T-helper 2 cell treated with Interferon-gamma antibody and Interleukin-4, amounts not matched to agents 5 μg/mL and 100 μg/mL, for 36 hours (primary cell): ENCODE results near the gene ELOVL5.
A peak's percentile ranks its signal among the peaks of the same experiment; 100 is the strongest.
"Not testable (repeated sequence)": the region's sequence is repeated elsewhere in the genome, so short reads cannot be mapped to it uniquely, and the experiment has no call there.

Source experiments
- DNase-seq: peaks from one replicate; pipeline ENCODE4 v3.0.0; 2021; ENCODE audit warnings: low spot score
- H3K27ac Mint-ChIP-seq: one replicate; pipeline ENCODE4 v1.8.0; 2021; ENCODE audit warnings: mild to moderate bottlenecking, mixed read lengths
- H3K27me3 Mint-ChIP-seq: one replicate; pipeline ENCODE4 v1.8.0; 2021; ENCODE audit warnings: low read depth, mixed read lengths
- H3K36me3 Mint-ChIP-seq: one replicate; pipeline ENCODE4 v1.8.0; 2021; ENCODE audit warnings: low read depth, mixed read lengths
- H3K4me1 Mint-ChIP-seq: one replicate; pipeline ENCODE4 v1.8.0; 2021; ENCODE audit warnings: low read depth, mixed read lengths
- H3K4me3 Mint-ChIP-seq: one replicate; pipeline ENCODE4 v1.8.0; 2022; ENCODE audit warnings: mild to moderate bottlenecking, moderate library complexity, mixed read lengths
- H3K9me3 Mint-ChIP-seq: one replicate; pipeline ENCODE4 v1.8.0; 2021; ENCODE audit warnings: mixed read lengths

The ELOVL5 gene

GRCh38 chr6:53331678-53332077 is 17.1 kb downstream of the ELOVL5 start:
- Mint-ChIP-seq H3K27ac (no peak overlapping the region), H3K9me3 (no peaks in the 10 kb centered on the region), H3K27me3 (no peaks in the 10 kb centered on the region), H3K36me3 (peaks cover 39% of the 10 kb centered on the region), H3K4me3 (no peak overlapping the region), H3K4me1 (peaks cover 54% of the 10 kb centered on the region)
- DNase-seq = no peak

- Mint-ChIP-seq H3K9me3 (no peaks in the 10 kb centered on the region), H3K27me3 (no peaks in the 10 kb centered on the region), H3K27ac (no peak overlapping the region), H3K4me3 (no peak overlapping the region), H3K36me3 (peaks cover 42% of the 10 kb centered on the region), H3K4me1 (peaks cover 50% of the 10 kb centered on the region)
- no peak for DNase-seq
Observed at GRCh38 chr6:53330137-53330536, 18.6 kb downstream of the ELOVL5 start.

GRCh38 chr6:53328375-53328774 is 20.4 kb downstream of the ELOVL5 start:
- DNase-seq = no peak
- Mint-ChIP-seq H3K27ac (no peak overlapping the region), H3K27me3 (no peaks in the 10 kb centered on the region), H3K4me1 (peaks cover 37% of the 10 kb centered on the region), H3K36me3 (peaks cover 41% of the 10 kb centered on the region), H3K4me3 (no peak overlapping the region), H3K9me3 (no peaks in the 10 kb centered on the region)

- Mint-ChIP-seq H3K4me3 (no peak overlapping the region), H3K9me3 (no peaks in the 10 kb centered on the region), H3K4me1 (peaks cover 40% of the 10 kb centered on the region), H3K27ac (peak overlapping the region; percentile 5), H3K36me3 (peaks cover 36% of the 10 kb centered on the region), H3K27me3 (no peaks in the 10 kb centered on the region)
- DNase-seq = no peak
Observed at GRCh38 chr6:53327017-53327395, 21.7 kb downstream of the ELOVL5 start.

GRCh38 chr6:53326372-53327016 is 22.3 kb downstream of the ELOVL5 start:
- Mint-ChIP-seq H3K4me3 (no peak overlapping the region), H3K9me3 (no peaks in the 10 kb centered on the region), H3K4me1 (peaks cover 40% of the 10 kb centered on the region), H3K27ac (peak overlapping the region; percentile 34), H3K27me3 (no peaks in the 10 kb centered on the region), H3K36me3 (peaks cover 34% of the 10 kb centered on the region)
- no peak for DNase-seq

- H3K27ac Mint-ChIP-seq = peak overlapping the region; percentile 22
- DNase-seq = no peak
- peaks cover 33% of the 10 kb centered on the region for H3K36me3 Mint-ChIP-seq
- peaks cover 41% of the 10 kb centered on the region for H3K4me1 Mint-ChIP-seq
- H3K9me3 Mint-ChIP-seq = no peaks in the 10 kb centered on the region
- H3K27me3 Mint-ChIP-seq = no peaks in the 10 kb centered on the region
- H3K4me3 Mint-ChIP-seq = no peak overlapping the region
Observed at GRCh38 chr6:53325785-53326184, 23.0 kb downstream of the ELOVL5 start.

- Mint-ChIP-seq H3K36me3 (peaks cover 34% of the 10 kb centered on the region), H3K4me3 (no peak overlapping the region), H3K4me1 (peaks cover 38% of the 10 kb centered on the region), H3K27ac (no peak overlapping the region), H3K9me3 (no peaks in the 10 kb centered on the region), H3K27me3 (no peaks in the 10 kb centered on the region)
- no peak for DNase-seq
Observed at GRCh38 chr6:53322188-53323029, 26.3 kb downstream of the ELOVL5 start.

GRCh38 chr6:53321701-53322100 is 27.0 kb downstream of the ELOVL5 start:
- Mint-ChIP-seq H3K27me3 (no peaks in the 10 kb centered on the region), H3K27ac (no peak overlapping the region), H3K4me1 (peaks cover 39% of the 10 kb centered on the region), H3K4me3 (no peak overlapping the region), H3K36me3 (peaks cover 28% of the 10 kb centered on the region), H3K9me3 (no peaks in the 10 kb centered on the region)
- DNase-seq = no peak

GRCh38 chr6:53320964-53321363 is 27.8 kb downstream of the ELOVL5 start:
- Mint-ChIP-seq H3K36me3 (peaks cover 27% of the 10 kb centered on the region), H3K27ac (no peak overlapping the region), H3K27me3 (no peaks in the 10 kb centered on the region), H3K9me3 (no peaks in the 10 kb centered on the region), H3K4me3 (no peak overlapping the region), H3K4me1 (peaks cover 42% of the 10 kb centered on the region)
- no peak for DNase-seq

GRCh38 chr6:53318429-53318828 is 30.3 kb downstream of the ELOVL5 start:
- H3K4me1 Mint-ChIP-seq = peaks cover 52% of the 10 kb centered on the region
- no peaks in the 10 kb centered on the region for H3K9me3 Mint-ChIP-seq
- no peak overlapping the region for H3K4me3 Mint-ChIP-seq
- no peaks in the 10 kb centered on the region for H3K27me3 Mint-ChIP-seq
- H3K36me3 Mint-ChIP-seq = peaks cover 21% of the 10 kb centered on the region
- DNase-seq = no peak
- no peak overlapping the region for H3K27ac Mint-ChIP-seq

GRCh38 chr6:53317861-53318260 is 30.9 kb downstream of the ELOVL5 start:
- Mint-ChIP-seq H3K4me1 (peaks cover 51% of the 10 kb centered on the region), H3K4me3 (no peak overlapping the region), H3K36me3 (peaks cover 19% of the 10 kb centered on the region), H3K9me3 (no peaks in the 10 kb centered on the region), H3K27me3 (no peaks in the 10 kb centered on the region), H3K27ac (no peak overlapping the region)
- DNase-seq = no peak

GRCh38 chr6:53317299-53317698 is 31.5 kb downstream of the ELOVL5 start:
- not testable (repeated sequence) for H3K4me3 Mint-ChIP-seq, H3K27ac Mint-ChIP-seq, H3K9me3 Mint-ChIP-seq, DNase-seq, H3K27me3 Mint-ChIP-seq
- H3K4me1 Mint-ChIP-seq = peaks cover 52% of the 10 kb centered on the region
- peaks cover 16% of the 10 kb centered on the region for H3K36me3 Mint-ChIP-seq

GRCh38 chr6:53316142-53316541 is 32.6 kb downstream of the ELOVL5 start:
- Mint-ChIP-seq H3K9me3 (no peaks in the 10 kb centered on the region), H3K4me1 (peaks cover 56% of the 10 kb centered on the region), H3K4me3 (no peak overlapping the region), H3K36me3 (peaks cover 18% of the 10 kb centered on the region), H3K27me3 (no peaks in the 10 kb centered on the region), H3K27ac (peak overlapping the region; percentile 47)
- DNase-seq = no peak

GRCh38 chr6:53315086-53315724 is 33.5 kb downstream of the ELOVL5 start:
- DNase-seq = no peak
- Mint-ChIP-seq H3K4me3 (no peak overlapping the region), H3K4me1 (peaks cover 62% of the 10 kb centered on the region), H3K9me3 (no peaks in the 10 kb centered on the region), H3K27ac (peak overlapping the region; percentile 11), H3K36me3 (peaks cover 12% of the 10 kb centered on the region), H3K27me3 (no peaks in the 10 kb centered on the region)
